H1 (cell line): ENCODE measurements around the gene SAMD14. TPM values are rescaled to one million over a fixed set of nuclear protein-coding genes. Genes with fewer than 3 reads are reported as not detected.
"Not testable (repeated sequence)": the region's sequence is repeated elsewhere in the genome, so short reads cannot be mapped to it uniquely, and the experiment has no call there.

ENCODE experiments used
- CTCF ChIA-PET: fragments of 300-600 bp; sonication (Branson Sonifier 250); formaldehyde crosslinking; loops from one replicate; lab custom pipeline; 2021; ENCODE audit not compliant: partially characterized antibody; lab: Charles Lee
- POLR2A ChIA-PET: fragments of 300-600 bp; sonication (Branson Sonifier 250); formaldehyde crosslinking; loops from one replicate; lab custom pipeline; 2021; ENCODE audit warnings: inconsistent platforms; ENCODE audit not compliant: partially characterized antibody; lab: Charles Lee
- DNase-seq, 2 experiments: peaks; one replicate each; pipeline versions ENCODE4 v3.0.0 to v3.0.0-alpha.2; 2010 to 2022; ENCODE audit warnings: low spot score in 2 of 2, low read depth in 1 of 2, mixed read lengths in 1 of 2
- FAIRE-seq: peaks from 2 replicates; lab custom pipeline; 2011; peaks lifted over from hg19 to GRCh38; lab: Jason Lieb, UNC
- H2AFZ ChIP-seq: 2 replicates; pipeline ENCODE4 v1.8.1; 2012; ENCODE audit warnings: low read length, inconsistent platforms
- H2AK5ac ChIP-seq: 2 replicates; pipeline ENCODE4 v1.6.1; 2013; ENCODE audit warnings: low read depth, low read length
- H2BK120ac ChIP-seq: replicated peaks from 2 replicates; pipeline ENCODE3; 2013; ENCODE audit warnings: low read depth, low read length, inconsistent platforms
- H2BK12ac ChIP-seq: 2 replicates; pipeline ENCODE4 v1.6.1; 2013; ENCODE audit warnings: low read depth, low read length
- H2BK15ac ChIP-seq: 2 replicates; pipeline ENCODE4 v1.6.1; 2013; ENCODE audit warnings: low read length
- H2BK20ac ChIP-seq: 2 replicates; pipeline ENCODE4 v1.6.1; 2013; ENCODE audit warnings: low read length
- H2BK5ac ChIP-seq: 2 replicates; pipeline ENCODE4 v1.6.1; 2013; ENCODE audit warnings: low read depth, low read length
- H3K14ac ChIP-seq: 2 replicates; pipeline ENCODE4 v1.6.1; 2013; ENCODE audit warnings: inconsistent platforms; ENCODE audit not compliant: insufficient read length
- H3K18ac ChIP-seq: 2 replicates; pipeline ENCODE4 v1.6.1; 2013; ENCODE audit warnings: low read length; ENCODE audit errors: extremely low read depth
- H3K23ac ChIP-seq: 2 replicates; pipeline ENCODE4 v1.6.1; 2013; ENCODE audit warnings: inconsistent platforms; ENCODE audit not compliant: insufficient read length
- H3K23me2 ChIP-seq: 2 replicates; pipeline ENCODE4 v1.6.1; 2013; ENCODE audit warnings: low read depth, low read length
- H3K27ac ChIP-seq: 2 replicates; pipeline ENCODE4 v1.6.1; 2011; ENCODE audit warnings: low read depth, low read length, inconsistent platforms
- H3K27me3 ChIP-seq, 4 experiments: replicated peaks in 1 of 4; 1 replicate in 1 of 4; 2 replicates in 3 of 4; pipeline versions ENCODE4 v1.6.1 to v1.8.1; 2011 to 2013; ENCODE audit warnings: low read length in 3 of 4, mild to moderate bottlenecking in 3 of 4, inconsistent platforms in 2 of 4, mixed read lengths in 2 of 4, moderate library complexity in 1 of 4; ENCODE audit not compliant: control insufficient read depth in 3 of 4, insufficient read depth in 3 of 4; ENCODE audit errors: extremely low read depth in 1 of 4
- H3K36me3 ChIP-seq, 4 experiments: 2 replicates each; pipeline versions ENCODE4 v1.6.1 to v1.8.1; 2011 to 2013; ENCODE audit warnings: mild to moderate bottlenecking in 4 of 4, low read length in 3 of 4, moderate library complexity in 2 of 4, control low read depth in 1 of 4, inconsistent platforms in 1 of 4; ENCODE audit not compliant: insufficient read depth in 4 of 4, control insufficient read depth in 2 of 4
- H3K4ac ChIP-seq: replicated peaks from 2 replicates; pipeline ENCODE3; 2013; ENCODE audit warnings: low read length, low read depth, mixed read lengths, inconsistent platforms; ENCODE audit not compliant: insufficient read length
- H3K4me1 ChIP-seq, 4 experiments: replicated peaks in 1 of 4; 1 replicate in 1 of 4; 2 replicates in 3 of 4; pipeline versions ENCODE4 v1.6.1 to v1.8.1; 2011 to 2013; ENCODE audit warnings: low read length in 3 of 4, inconsistent platforms in 2 of 4, mixed read lengths in 1 of 4; ENCODE audit not compliant: insufficient read depth in 4 of 4, control insufficient read depth in 3 of 4
- H3K4me2 ChIP-seq, 2 experiments: 2 replicates each; pipeline versions ENCODE4 v1.6.1 to v1.8.1; 2011 to 2013; ENCODE audit warnings: low read depth in 2 of 2, low read length in 2 of 2, control low read depth in 1 of 2, inconsistent platforms in 1 of 2, mild to moderate bottlenecking in 1 of 2; ENCODE audit not compliant: insufficient read depth in 1 of 2
- H3K4me3 ChIP-seq, 4 experiments: fragments of 200-600, 300-600 bp in 1 of 4; sonication (generic), shearing (Covaris generic), sonication (Bioruptor Twin) in 1 of 4; 2 replicates each; pipeline versions ENCODE4 v1.5.1 to v1.8.1; 2011 to 2016; ENCODE audit warnings: low read length in 4 of 4, low read depth in 3 of 4, control low read depth in 2 of 4, inconsistent platforms in 2 of 4, mild to moderate bottlenecking in 2 of 4, mixed read lengths in 1 of 4, moderate library complexity in 1 of 4; ENCODE audit not compliant: insufficient read depth in 2 of 4; ENCODE audit errors: extremely low read depth in 1 of 4
- H3K56ac ChIP-seq: replicated peaks from 2 replicates; pipeline ENCODE3; 2013; ENCODE audit warnings: low read depth, mild to moderate bottlenecking, mixed read lengths, low read length, inconsistent platforms; ENCODE audit not compliant: insufficient read length
- H3K79me1 ChIP-seq: 2 replicates; pipeline ENCODE4 v1.6.1; 2013; ENCODE audit warnings: low read depth, low read length, control low read depth
- H3K79me2 ChIP-seq, 2 experiments: 2 replicates each; pipeline versions ENCODE4 v1.6.1 to v1.8.1; 2012 to 2013; ENCODE audit warnings: low read length in 2 of 2, mild to moderate bottlenecking in 2 of 2, inconsistent platforms in 1 of 2; ENCODE audit not compliant: insufficient read depth in 2 of 2, control insufficient read depth in 1 of 2
- H3K9ac ChIP-seq, 4 experiments: replicated peaks in 1 of 4; 1 replicate in 1 of 4; 2 replicates in 3 of 4; pipeline versions ENCODE4 v1.6.1 to v1.8.1; 2011 to 2013; ENCODE audit warnings: low read depth in 3 of 4, low read length in 3 of 4, control low read depth in 2 of 4, mild to moderate bottlenecking in 2 of 4, moderate library complexity in 2 of 4, inconsistent platforms in 1 of 4; ENCODE audit errors: extremely low read depth in 1 of 4
- H3K9me3 ChIP-seq, 2 experiments: 2 replicates each; pipeline versions ENCODE4 v1.6.1 to v1.8.1; 2012 to 2013; ENCODE audit warnings: mild to moderate bottlenecking in 2 of 2, moderate library complexity in 2 of 2, control low read depth in 1 of 2, inconsistent platforms in 1 of 2, low read depth in 1 of 2, low read length in 1 of 2, mixed read lengths in 1 of 2; ENCODE audit not compliant: insufficient read depth in 2 of 2
- H4K20me1 ChIP-seq, 2 experiments: replicated peaks in 1 of 2; 2 replicates each; pipeline versions ENCODE3 to v1.8.1; 2011 to 2013; ENCODE audit warnings: inconsistent platforms in 2 of 2, low read length in 2 of 2, mild to moderate bottlenecking in 1 of 2; ENCODE audit not compliant: insufficient read depth in 2 of 2, control insufficient read depth in 1 of 2
- H4K5ac ChIP-seq: 2 replicates; pipeline ENCODE4 v1.6.1; 2013; ENCODE audit warnings: low read length, low read depth, mixed read lengths, inconsistent platforms; ENCODE audit not compliant: insufficient read length
- H4K8ac ChIP-seq: 2 replicates; pipeline ENCODE4 v1.8.0; 2013; ENCODE audit warnings: mild to moderate bottlenecking, moderate library complexity, low read length, inconsistent platforms; ENCODE audit not compliant: insufficient read depth; ENCODE audit errors: extremely low read depth
- H4K91ac ChIP-seq: replicated peaks from 2 replicates; pipeline ENCODE3; 2013; ENCODE audit warnings: low read length, mixed read lengths, inconsistent platforms; ENCODE audit not compliant: insufficient read length
- BACH1 ChIP-seq: IDR thresholded peaks from 2 replicates; pipeline ENCODE4 v1.6.1; 2012; ENCODE audit warnings: low read length, improper control_type of control experiment
- PHF8 ChIP-seq: fragments of 200-600 bp; sonication (generic); conservative IDR thresholded peaks from 2 replicates; pipeline ENCODE4 v1.7.1; 2012; ENCODE audit warnings: low read depth, mild to moderate bottlenecking, inconsistent platforms, low read length, moderate library complexity
- SIRT6 ChIP-seq: IDR thresholded peaks from one replicate; pipeline ENCODE4 v1.7.1; 2012; ENCODE audit warnings: low read length, inconsistent platforms
- TAF7 ChIP-seq: optimal IDR thresholded peaks from 2 replicates; pipeline ENCODE3; 2011; ENCODE audit warnings: low read depth, mild to moderate bottlenecking, inconsistent platforms, low read length, moderate library complexity, borderline replicate concordance
- WGBS, 2 experiments: shearing (Covaris generic) in 1 of 2; methylation state at CpG; one replicate each; pipeline versions ENCODE4 v1.1.6 to v1.1.7; 2013 to 2015; ENCODE audit warnings: low lambda C conversion rate in 2 of 2, mixed read lengths in 2 of 2, inconsistent platforms in 1 of 2, low coverage in 1 of 2, missing lambda C conversion rate in 1 of 2; ENCODE audit not compliant: insufficient replicate concordance in 2 of 2, insufficient coverage in 1 of 2, insufficient read length in 1 of 2; ENCODE audit errors: extremely low coverage in 1 of 2, missing lambda C conversion rate in 1 of 2; 5-methylcytosine and 5-hydroxymethylcytosine counted together
- polyA plus RNA-seq, 7 experiments: library from polyadenylated mRNA; depleted of rRNA in 3 of 7; stranded (reverse) in 5 of 7; unstranded in 2 of 7; fragments of >200 nt in 5 of 7; fragments of 200-250 nt in 2 of 7; gene quantifications; 1 replicate in 5 of 7; 2 replicates in 1 of 7; 4 replicates in 1 of 7; pipeline versions ENCODE4 v1.2.1 to v1.2.3, GENCODE V29; 2011 to 2013; ENCODE audit warnings: missing spikeins in 2 of 7, mixed read lengths in 2 of 7
- total RNA-seq: library from RNA; stranded (reverse); fragmentation: NEBNext Ultra II Directional; extraction: Animal tissue kit (Norgen Biotek cat#: 25700); gene quantifications from 2 replicates; pipeline ENCODE4 v1.2.1, GENCODE V29; 2021

The SAMD14 gene
- total and polyA plus RNA-seq, 2 of the 8 experiments (the other 6 are each of a cell fraction or from before 2014, with no cell fraction given), result 5.7 to 5.8 TPM

- TF ChIP-seq PHF8 (no peak), TAF7 (no peak), BACH1 (no peak), SIRT6 (no peak)
Measured at GRCh38 chr17:50062293-50063243, 67.4 kb downstream of the SAMD14 start (continued).

- not testable (repeated sequence) for H3K4me3 ChIP-seq, H2BK15ac ChIP-seq, H4K91ac ChIP-seq, H3K18ac ChIP-seq, H2BK120ac ChIP-seq, H4K8ac ChIP-seq, H2BK5ac ChIP-seq, H2BK12ac ChIP-seq, H3K79me1 ChIP-seq, H3K9ac ChIP-seq, H4K20me1 ChIP-seq, H3K56ac ChIP-seq, H2AFZ ChIP-seq, H3K27ac ChIP-seq, DNase-seq, H3K36me3 ChIP-seq, FAIRE-seq, H3K23me2 ChIP-seq, H3K79me2 ChIP-seq, H3K23ac ChIP-seq, H4K5ac ChIP-seq, H3K9me3 ChIP-seq, H3K4ac ChIP-seq, H2AK5ac ChIP-seq, H3K4me2 ChIP-seq, H3K14ac ChIP-seq, H2BK20ac ChIP-seq
- 93% methylated on average over 10 of the region's 10 CpGs; no CpG with 5 or more reads in 1 of the 2 experiments for WGBS, 2 experiments
- ChIA-PET CTCF (interaction anchor here (1.0 to 14.6 kb wide), 7 partner anchors 14 to 36 kb away, joined by 3 to 169 read pairs (median 5); no protein-coding TSS in a partner anchor), POLR2A (interaction anchor here (1.4 kb wide), 1 partner anchor 13 kb away, joined by 3 read pairs; no protein-coding TSS in a partner anchor)
- Histone ChIP-seq H3K27me3 (peaks cover 0 to 12% (median 11%) of the 10 kb centered on the region in 4 experiments; a peak in 5 of 7 replicates), H3K4me1 (peaks cover 0 to 13% (median 7%) of the 10 kb centered on the region in 4 experiments; a peak in 5 of 7 replicates)
Measured at GRCh38 chr17:50061713-50062045, 68.3 kb downstream of the SAMD14 start.
